ENCODE measurements around the gene TMC4. TPM values are rescaled to one million over a fixed set of nuclear protein-coding genes. Genes with fewer than 3 reads are reported as not detected.
"Not testable (repeated sequence)": the region's sequence is repeated elsewhere in the genome, so short reads cannot be mapped to it uniquely, and the experiment has no call there.

Gene TMC4
- total and polyA plus RNA-seq, 2 experiments from 2014 or later, result 0.18 TPM; not detected in 1

GRCh38 chr19:54218259-54218658, 45.3 kb upstream of the TMC4 start:
- Histone ChIP-seq H3K9me2 (ENCODE audit: insufficient read depth) (no peaks in the 10 kb centered on the region), H3F3A (ENCODE audit: insufficient read depth) (no peaks in the 10 kb centered on the region), H2AFZ (no peak overlapping the region), H3K9me3 (ENCODE audit: low read depth) (no peaks in the 10 kb centered on the region), H4K20me1 (ENCODE audit: insufficient read depth) (no peaks in the 10 kb centered on the region), H3K4me2 (ENCODE audit: unreplicated experiment) (no peak overlapping the region), H3K4me3 (no peak overlapping the region), H3K27me3 (replicated peaks; ENCODE audit: insufficient read depth) (no peaks in the 10 kb centered on the region), H3K36me3 (ENCODE audit: low read depth) (no peaks in the 10 kb centered on the region), H3K27ac (no peak overlapping the region), H3K4me1 (ENCODE audit: insufficient read depth) (no peaks in the 10 kb centered on the region), H3K9ac (no peak overlapping the region), H3K79me2 (ENCODE audit: insufficient read depth) (no peaks in the 10 kb centered on the region)
- in situ Hi-C loops (cut with MboI), result no loop called here
- no peak for DNase-seq
- WGBS, 2 experiments (ENCODE audit: low coverage in 1 of 2, low lambda C conversion rate in 2 of 2, missing lambda C conversion rate in 2 of 2), result 50 to 61% methylated on average over 6 to 7 of the region's 8 CpGs
- no peak for TF ChIP-seq EZH2phosphoT487 (IDR thresholded peaks at IDR 0.05; ENCODE audit: insufficient read depth, low read depth)
- no peak for TF ChIP-seq EZH2 (IDR thresholded peaks at IDR 0.05; ENCODE audit: insufficient read depth, poor library complexity, severe bottlenecking)

- H3K27me3 ChIP-seq (replicated peaks; ENCODE audit: insufficient read depth); H3K4me2 ChIP-seq (ENCODE audit: unreplicated experiment); H4K20me1 ChIP-seq (ENCODE audit: insufficient read depth); H3K9ac ChIP-seq; H3K36me3 ChIP-seq (ENCODE audit: low read depth); H3K4me1 ChIP-seq (ENCODE audit: insufficient read depth); in situ Hi-C loops (cut with MboI); H3F3A ChIP-seq (ENCODE audit: insufficient read depth); H3K4me3 ChIP-seq; H3K27ac ChIP-seq; H3K9me2 ChIP-seq (ENCODE audit: insufficient read depth); H2AFZ ChIP-seq; H3K79me2 ChIP-seq (ENCODE audit: insufficient read depth); DNase-seq; H3K9me3 ChIP-seq (ENCODE audit: low read depth): not testable (repeated sequence)
- 63 to 65% methylated on average over 17 to 18 of the region's 20 CpGs for WGBS, 2 experiments (ENCODE audit: low coverage in 1 of 2, low lambda C conversion rate in 2 of 2, missing lambda C conversion rate in 2 of 2)
These were observed 44.7 kb upstream of the TMC4 start for GRCh38 chr19:54217517-54218247.

GRCh38 chr19:54216869-54217268, 43.9 kb upstream of the TMC4 start:
- Histone ChIP-seq H3K79me2 (ENCODE audit: insufficient read depth) (peaks cover 12% of the 10 kb centered on the region; the same call in 1 of the 2 replicates), H3F3A (ENCODE audit: insufficient read depth) (no peaks in the 10 kb centered on the region), H3K9me2 (ENCODE audit: insufficient read depth) (no peaks in the 10 kb centered on the region), H3K9me3 (ENCODE audit: low read depth) (no peaks in the 10 kb centered on the region), H3K27ac (no peak overlapping the region), H3K36me3 (ENCODE audit: low read depth) (no peaks in the 10 kb centered on the region), H3K27me3 (replicated peaks; ENCODE audit: insufficient read depth) (no peaks in the 10 kb centered on the region), H3K4me2 (ENCODE audit: unreplicated experiment) (no peak overlapping the region), H4K20me1 (ENCODE audit: insufficient read depth) (no peaks in the 10 kb centered on the region), H3K9ac (no peak overlapping the region), H2AFZ (no peak overlapping the region), H3K4me3 (no peak overlapping the region), H3K4me1 (ENCODE audit: insufficient read depth) (no peaks in the 10 kb centered on the region)
- no peak for TF ChIP-seq EZH2 (IDR thresholded peaks at IDR 0.05; ENCODE audit: insufficient read depth, poor library complexity, severe bottlenecking)
- TF ChIP-seq EZH2phosphoT487 (IDR thresholded peaks at IDR 0.05; ENCODE audit: insufficient read depth, low read depth), result no peak
- in situ Hi-C loops (cut with MboI), result no loop called here
- DNase-seq, result no peak
- 88 to 92% methylated on average over 9 of the region's 9 CpGs for WGBS, 2 experiments (ENCODE audit: low coverage in 1 of 2, low lambda C conversion rate in 2 of 2, missing lambda C conversion rate in 2 of 2)

GRCh38 chr19:54214734-54215133, 41.8 kb upstream of the TMC4 start:
- H3K27ac ChIP-seq; H3K9ac ChIP-seq; H4K20me1 ChIP-seq (ENCODE audit: insufficient read depth); H2AFZ ChIP-seq; DNase-seq; H3K9me3 ChIP-seq (ENCODE audit: low read depth); H3K36me3 ChIP-seq (ENCODE audit: low read depth); H3K9me2 ChIP-seq (ENCODE audit: insufficient read depth); H3K4me1 ChIP-seq (ENCODE audit: insufficient read depth); H3F3A ChIP-seq (ENCODE audit: insufficient read depth); H3K4me3 ChIP-seq; in situ Hi-C loops (cut with MboI); H3K27me3 ChIP-seq (replicated peaks; ENCODE audit: insufficient read depth); H3K4me2 ChIP-seq (ENCODE audit: unreplicated experiment): not testable (repeated sequence)
- peaks cover 27% of the 10 kb centered on the region; the same call in 1 of the 2 replicates for H3K79me2 ChIP-seq (ENCODE audit: insufficient read depth)
- WGBS, 2 experiments (ENCODE audit: low coverage in 1 of 2, low lambda C conversion rate in 2 of 2, missing lambda C conversion rate in 2 of 2), result 84 to 91% methylated on average over 7 to 19 of the region's 19 CpGs

- H3K36me3 ChIP-seq (ENCODE audit: low read depth); H3K9ac ChIP-seq; H3K27ac ChIP-seq; H3K4me3 ChIP-seq; H3K4me2 ChIP-seq (ENCODE audit: unreplicated experiment); H3K9me3 ChIP-seq (ENCODE audit: low read depth); H3F3A ChIP-seq (ENCODE audit: insufficient read depth); H3K27me3 ChIP-seq (replicated peaks; ENCODE audit: insufficient read depth); H4K20me1 ChIP-seq (ENCODE audit: insufficient read depth); DNase-seq; H3K9me2 ChIP-seq (ENCODE audit: insufficient read depth); H2AFZ ChIP-seq; in situ Hi-C loops (cut with MboI); H3K4me1 ChIP-seq (ENCODE audit: insufficient read depth): not testable (repeated sequence)
- 60 to 78% methylated on average over 3 to 5 of the region's 5 CpGs for WGBS, 2 experiments (ENCODE audit: low coverage in 1 of 2, low lambda C conversion rate in 2 of 2, missing lambda C conversion rate in 2 of 2)
- H3K79me2 ChIP-seq (ENCODE audit: insufficient read depth), result peaks cover 32% of the 10 kb centered on the region
These were observed 41.3 kb upstream of the TMC4 start for GRCh38 chr19:54214217-54214616.
